ENCODE measurements around the gene MAGEH1.

DNA sequence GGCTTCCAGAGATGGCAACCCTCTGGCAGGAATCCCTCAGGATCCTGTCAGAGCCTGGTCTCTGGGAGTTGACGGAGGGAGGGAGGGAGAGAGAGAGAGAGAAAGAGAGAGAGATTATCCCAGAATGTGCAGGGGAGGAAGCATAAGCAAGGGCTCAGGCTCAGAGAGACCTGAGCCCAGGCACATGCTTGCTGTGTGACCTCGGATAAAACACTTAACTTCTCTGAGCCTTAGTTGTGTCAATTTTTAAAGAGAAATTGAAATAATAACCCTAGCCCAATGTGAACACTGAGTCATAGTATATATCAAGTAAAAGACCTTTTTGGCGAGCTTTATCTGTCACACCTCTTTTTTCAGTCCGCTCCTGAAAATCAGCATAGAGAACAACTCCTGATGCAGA is 38.2 kb downstream of the MAGEH1 start:
- TF ChIP-seq, protein P1, sequence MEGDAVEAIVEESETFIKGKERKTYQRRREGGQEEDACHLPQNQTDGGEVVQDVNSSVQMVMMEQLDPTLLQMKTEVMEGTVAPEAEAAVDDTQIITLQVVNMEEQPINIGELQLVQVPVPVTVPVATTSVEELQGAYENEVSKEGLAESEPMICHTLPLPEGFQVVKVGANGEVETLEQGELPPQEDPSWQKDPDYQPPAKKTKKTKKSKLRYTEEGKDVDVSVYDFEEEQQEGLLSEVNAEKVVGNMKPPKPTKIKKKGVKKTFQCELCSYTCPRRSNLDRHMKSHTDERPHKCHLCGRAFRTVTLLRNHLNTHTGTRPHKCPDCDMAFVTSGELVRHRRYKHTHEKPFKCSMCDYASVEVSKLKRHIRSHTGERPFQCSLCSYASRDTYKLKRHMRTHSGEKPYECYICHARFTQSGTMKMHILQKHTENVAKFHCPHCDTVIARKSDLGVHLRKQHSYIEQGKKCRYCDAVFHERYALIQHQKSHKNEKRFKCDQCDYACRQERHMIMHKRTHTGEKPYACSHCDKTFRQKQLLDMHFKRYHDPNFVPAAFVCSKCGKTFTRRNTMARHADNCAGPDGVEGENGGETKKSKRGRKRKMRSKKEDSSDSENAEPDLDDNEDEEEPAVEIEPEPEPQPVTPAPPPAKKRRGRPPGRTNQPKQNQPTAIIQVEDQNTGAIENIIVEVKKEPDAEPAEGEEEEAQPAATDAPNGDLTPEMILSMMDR (conservative IDR thresholded peaks at IDR 0.05): no peak
- TF ChIP-seq ZFX (IDR thresholded peaks at IDR 0.05): no peak
